ENCODE results near the gene LBP. TPM values are rescaled to one million over a fixed set of nuclear protein-coding genes. Genes with fewer than 3 reads are reported as not detected.

LBP gene
- total and polyA plus RNA-seq, 2 experiments from 2014 or later = 0.10 to 0.19 TPM

- Histone ChIP-seq H3K9me2 (ENCODE audit: insufficient read depth) (no peaks in the 10 kb centered on the region), H3K27me3 (ENCODE audit: insufficient read depth) (no peaks in the 10 kb centered on the region), H3K79me2 (replicated peaks; ENCODE audit: insufficient read depth) (no peaks in the 10 kb centered on the region), H3K36me3 (ENCODE audit: insufficient read depth) (no peaks in the 10 kb centered on the region), H2AFZ (no peak within 1 kb of the TSS), H3K4me3 (no peak within 1 kb of the TSS), H3F3A (replicated peaks; ENCODE audit: low read depth) (no peaks in the 10 kb centered on the region), H3K27ac (ENCODE audit: low read depth) (no peak within 1 kb of the TSS), H3K4me2 (no peak within 1 kb of the TSS), H3K4me1 (ENCODE audit: insufficient read depth) (no peaks in the 10 kb centered on the region), H4K20me1 (replicated peaks; ENCODE audit: insufficient read depth) (no peaks in the 10 kb centered on the region)
- no peaks in the 10 kb centered on the region for H3K36me3 Mint-ChIP-seq (ENCODE audit: low read depth)
- ATAC-seq (no peak), DNase-seq (ENCODE audit: low spot score) (no peak)
- H3K4me3 Mint-ChIP-seq = no peak within 1 kb of the TSS
- H3K27ac Mint-ChIP-seq = no peak within 1 kb of the TSS
- H3K27me3 Mint-ChIP-seq (ENCODE audit: insufficient read depth, low read depth, poor library complexity) = peaks cover 3% of the 10 kb centered on the region
- H3K4me1 Mint-ChIP-seq = peaks cover 11% of the 10 kb centered on the region
- H3K9me3 Mint-ChIP-seq = no peaks in the 10 kb centered on the region
- no peak for TF ChIP-seq EZH2phosphoT487 (IDR thresholded peaks at IDR 0.05; ENCODE audit: unreplicated experiment)
- TF ChIP-seq ZNF114 (CRISPR knock-in tag; IDR thresholded peaks at IDR 0.05) = no peak
- no peak for TF ChIP-seq NANOG (IDR thresholded peaks at IDR 0.05; ENCODE audit: borderline replicate concordance)
- no peak for TF ChIP-seq CREB1 (CRISPR knock-in tag; IDR thresholded peaks at IDR 0.05; ENCODE audit: low read depth)
- TF ChIP-seq CTCF (conservative IDR thresholded peaks at IDR 0.05; ENCODE audit: low read depth in 2 of 2) = no peak
- no peak for TF ChIP-seq ZNF462 (CRISPR knock-in tag; IDR thresholded peaks at IDR 0.05)
- TF ChIP-seq REST (IDR thresholded peaks at IDR 0.05; ENCODE audit: unreplicated experiment) = no peak
- TF ChIP-seq STAT1 (IDR thresholded peaks at IDR 0.05; ENCODE audit: unreplicated experiment) = no peak
Measured at GRCh38 chr20:38303908-38304379, 42.3 kb upstream of the LBP start, which contains the start of gene BPI. BPI (plus strand) TSS chr20:38304156; CDS start chr20:38304224, 68 bp downstream.

Measured in GM23338 (cell line).